Activated B cell treated with CpG ODN at 0.5 μM for 24 hours (primary cell): ENCODE measurements around the gene NF1. TPM values are rescaled to one million over a fixed set of nuclear protein-coding genes. Genes with fewer than 3 reads are reported as not detected.

Experiments
- ATAC-seq: fragments of 200-7000 bp; cut with Tn5 transposase; one replicate; pipeline ENCODE4 v1.10.0; 2021; ENCODE audit warnings: low read depth, mild to moderate bottlenecking, moderate library complexity
- CTCF ChIA-PET: fragments of 350-600 bp; sonication (Branson Sonifier 250); formaldehyde crosslinking; loops from one replicate; lab custom pipeline; 2021; ENCODE audit warnings: antibody characterized with exemption; lab: Charles Lee
- POLR2A ChIA-PET: fragments of 350-600 bp; sonication (Branson Sonifier 250); formaldehyde crosslinking; loops from one replicate; lab custom pipeline; 2021; ENCODE audit warnings: antibody characterized with exemption; lab: Charles Lee
- DNase-seq: peaks from one replicate; pipeline ENCODE4 v3.0.0; 2022
- H3K27ac Mint-ChIP-seq: one replicate; pipeline ENCODE4 v1.8.0; 2020; ENCODE audit warnings: mixed read lengths
- H3K27me3 Mint-ChIP-seq: one replicate; pipeline ENCODE4 v1.8.0; 2021; ENCODE audit warnings: mixed read lengths
- H3K36me3 Mint-ChIP-seq: one replicate; pipeline ENCODE4 v1.8.0; 2021; ENCODE audit warnings: low read depth, mixed read lengths
- H3K4me1 Mint-ChIP-seq: one replicate; pipeline ENCODE4 v1.8.0; 2021; ENCODE audit warnings: mixed read lengths
- H3K4me3 Mint-ChIP-seq: one replicate; pipeline ENCODE4 v1.8.0; 2020; ENCODE audit warnings: mild to moderate bottlenecking, mixed read lengths
- H3K9me3 Mint-ChIP-seq: one replicate; pipeline ENCODE4 v1.8.0; 2020; ENCODE audit warnings: mixed read lengths
- intact Hi-C: fragments of 100-400 bp; cut with micrococcal nuclease; formaldehyde crosslinking; loops from one replicate; pipeline ENCODE4 v1.15.1; 2024
- total RNA-seq: library from RNA; stranded (reverse); gene quantifications from 2 replicates; pipeline ENCODE4 v1.2.3, GENCODE V29; 2022
- TF ChIP-seq, protein P1 (sequence below): fragments of 200-600 bp; IDR thresholded peaks from one replicate; pipeline ENCODE4 v1.8.0; 2022; ENCODE audit warnings: antibody characterized with exemption, mild to moderate bottlenecking

The NF1 gene
- total RNA-seq, 1 donor from 2014 or later, result 27.4 TPM

DNA sequence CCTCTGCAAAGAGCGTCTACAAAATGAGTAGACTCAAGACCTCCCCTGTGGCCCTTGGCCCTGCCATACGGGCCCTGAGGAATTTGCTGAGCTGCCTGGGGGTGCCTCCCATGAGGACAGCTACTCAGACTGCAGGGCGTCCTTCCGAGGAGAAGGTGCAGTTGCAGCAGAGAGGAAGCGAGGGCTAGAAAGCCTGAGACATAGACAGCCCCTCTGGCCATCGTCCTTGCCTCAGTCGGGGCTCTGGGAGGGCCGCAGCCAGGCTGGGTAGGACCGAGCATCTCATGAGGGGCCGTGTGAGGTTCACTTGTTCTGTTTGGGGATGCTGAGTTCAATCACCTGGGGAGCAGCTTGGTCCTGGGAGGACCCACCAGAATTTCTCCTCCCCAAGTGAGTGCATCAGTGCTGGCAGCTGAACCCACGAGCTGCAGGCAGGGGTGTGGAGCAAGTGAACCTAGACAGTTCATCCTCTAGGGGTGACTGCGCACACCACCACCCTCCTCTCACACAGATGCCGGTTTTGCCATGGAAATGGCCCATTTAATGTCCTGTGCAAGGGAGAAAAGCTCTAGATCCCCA is 317.0 kb downstream of the NF1 start:
- ChIA-PET CTCF (no interaction called here), POLR2A (no interaction called here)
- ATAC-seq, result no peak
- intact Hi-C loops, result no loop called here
- DNase-seq, result no peak
- H3K4me1 Mint-ChIP-seq, result peaks cover 6% of the 10 kb centered on the region
- H3K4me3 Mint-ChIP-seq, result no peak overlapping the region
- no peaks in the 10 kb centered on the region for H3K36me3 Mint-ChIP-seq
- H3K27ac Mint-ChIP-seq, result no peak overlapping the region
- H3K27me3 Mint-ChIP-seq, result peaks cover 10% of the 10 kb centered on the region
- H3K9me3 Mint-ChIP-seq, result no peaks in the 10 kb centered on the region
- TF ChIP-seq, protein P1, sequence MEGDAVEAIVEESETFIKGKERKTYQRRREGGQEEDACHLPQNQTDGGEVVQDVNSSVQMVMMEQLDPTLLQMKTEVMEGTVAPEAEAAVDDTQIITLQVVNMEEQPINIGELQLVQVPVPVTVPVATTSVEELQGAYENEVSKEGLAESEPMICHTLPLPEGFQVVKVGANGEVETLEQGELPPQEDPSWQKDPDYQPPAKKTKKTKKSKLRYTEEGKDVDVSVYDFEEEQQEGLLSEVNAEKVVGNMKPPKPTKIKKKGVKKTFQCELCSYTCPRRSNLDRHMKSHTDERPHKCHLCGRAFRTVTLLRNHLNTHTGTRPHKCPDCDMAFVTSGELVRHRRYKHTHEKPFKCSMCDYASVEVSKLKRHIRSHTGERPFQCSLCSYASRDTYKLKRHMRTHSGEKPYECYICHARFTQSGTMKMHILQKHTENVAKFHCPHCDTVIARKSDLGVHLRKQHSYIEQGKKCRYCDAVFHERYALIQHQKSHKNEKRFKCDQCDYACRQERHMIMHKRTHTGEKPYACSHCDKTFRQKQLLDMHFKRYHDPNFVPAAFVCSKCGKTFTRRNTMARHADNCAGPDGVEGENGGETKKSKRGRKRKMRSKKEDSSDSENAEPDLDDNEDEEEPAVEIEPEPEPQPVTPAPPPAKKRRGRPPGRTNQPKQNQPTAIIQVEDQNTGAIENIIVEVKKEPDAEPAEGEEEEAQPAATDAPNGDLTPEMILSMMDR, result no peak

DNA sequence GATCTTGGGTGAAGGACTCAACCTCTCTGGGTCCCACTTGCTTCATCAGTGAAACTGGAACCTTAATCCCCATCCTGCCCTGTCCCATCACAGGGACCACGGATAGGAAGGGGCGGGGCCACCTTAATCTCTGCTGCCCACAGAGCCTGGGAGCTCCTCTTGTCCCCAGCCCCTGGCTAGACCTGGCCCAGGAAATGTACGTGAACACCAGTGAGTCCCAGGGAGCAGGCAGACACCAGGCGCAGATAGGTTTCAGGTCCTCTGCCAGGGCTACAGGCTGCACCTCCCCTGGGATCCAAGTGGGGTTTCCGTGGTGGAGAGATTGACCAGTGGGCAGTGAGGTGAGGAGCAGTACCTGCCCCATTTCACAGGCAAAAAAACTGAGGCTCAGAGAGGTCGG is 317.7 kb downstream of the NF1 start:
- H3K27me3 Mint-ChIP-seq, result peaks cover 10% of the 10 kb centered on the region
- ChIA-PET POLR2A (no interaction called here), CTCF (no interaction called here)
- H3K9me3 Mint-ChIP-seq, result no peaks in the 10 kb centered on the region
- no peak overlapping the region for H3K27ac Mint-ChIP-seq
- TF ChIP-seq, protein P1, result no peak
- intact Hi-C loops, result no loop called here
- ATAC-seq (no peak), DNase-seq (no peak)
- H3K4me1 Mint-ChIP-seq, result peaks cover 6% of the 10 kb centered on the region
- no peak overlapping the region for H3K4me3 Mint-ChIP-seq
- H3K36me3 Mint-ChIP-seq, result no peaks in the 10 kb centered on the region

DNA sequence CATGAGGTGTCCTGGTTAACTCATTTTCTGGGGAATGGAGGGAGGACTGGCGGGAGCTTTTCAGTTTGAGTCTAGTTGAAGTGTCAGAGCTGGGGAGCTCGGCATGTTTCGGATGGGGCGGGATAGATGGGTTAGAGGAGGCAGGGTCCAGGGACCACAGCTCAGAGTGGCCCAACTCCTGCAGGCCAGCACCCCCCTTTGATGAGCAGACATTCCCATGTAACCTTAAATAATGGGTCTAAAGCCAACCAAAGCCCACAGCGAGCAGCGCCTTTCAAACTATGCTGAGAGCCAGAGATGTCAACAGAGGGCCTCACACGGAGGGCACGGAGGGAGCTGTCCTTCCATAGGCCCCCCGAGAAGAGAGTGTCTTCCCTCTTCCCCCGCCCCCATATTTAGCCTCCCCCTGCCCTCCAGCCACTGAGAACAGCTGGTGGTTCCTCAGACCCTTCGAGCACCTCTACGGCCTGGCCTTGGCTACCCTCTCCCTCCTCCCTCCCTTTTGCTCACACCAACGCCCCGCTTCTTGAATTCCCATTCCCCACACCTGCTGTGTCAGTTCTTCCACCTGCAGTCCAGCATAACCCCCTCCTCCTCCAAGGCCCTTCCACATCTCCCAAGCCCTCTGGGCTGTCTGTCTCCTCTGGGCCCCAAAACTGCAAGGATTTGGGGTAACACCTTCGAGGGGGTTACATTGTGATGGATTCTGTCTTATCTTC is 318.5 kb downstream of the NF1 start:
- TF ChIP-seq, protein P1, result no peak
- H3K27me3 Mint-ChIP-seq, result peaks cover 10% of the 10 kb centered on the region
- no peaks in the 10 kb centered on the region for H3K36me3 Mint-ChIP-seq

DNA sequence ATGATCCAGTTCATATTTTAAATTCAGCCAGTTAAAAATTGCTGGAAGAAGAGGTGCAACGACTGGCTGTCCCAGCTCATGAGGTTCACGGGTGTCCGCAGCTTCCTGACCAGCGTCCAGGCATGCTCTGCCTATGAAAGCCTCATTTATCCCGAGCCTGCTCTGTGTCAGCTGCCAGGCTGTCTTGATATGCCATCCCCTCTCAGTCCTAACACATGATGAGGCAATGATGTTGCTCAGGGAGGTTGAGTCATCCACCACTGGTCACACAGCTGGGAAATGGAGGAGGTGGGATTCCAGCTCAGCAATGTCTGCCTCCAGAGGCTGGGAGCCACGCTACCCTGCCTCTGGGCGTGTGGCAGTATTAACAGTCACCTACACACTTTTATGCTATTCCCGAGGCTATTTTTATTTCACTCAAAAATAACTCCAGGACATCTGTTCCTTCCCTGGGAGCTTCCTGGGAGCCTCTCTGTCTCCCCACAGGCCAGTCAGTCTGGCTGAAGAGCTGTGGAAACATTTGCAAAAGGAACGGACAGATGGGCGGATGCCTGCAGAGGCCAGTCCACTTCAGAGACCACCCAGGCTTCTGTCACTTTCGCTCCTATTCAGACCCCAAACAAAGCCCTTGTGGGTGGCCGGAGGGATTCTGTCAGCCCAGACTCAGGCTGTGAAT is 319.2 kb downstream of the NF1 start:
- ChIA-PET POLR2A (no interaction called here), CTCF (interaction anchor here (0.6 kb wide), 1 partner anchor 205 kb away, joined by 3 read pairs; no protein-coding TSS in a partner anchor)
- intact Hi-C loops, result no loop called here
- TF ChIP-seq, protein P1, result no peak
- no peaks in the 10 kb centered on the region for H3K9me3 Mint-ChIP-seq
- H3K27me3 Mint-ChIP-seq, result peaks cover 7% of the 10 kb centered on the region
- no peak overlapping the region for H3K27ac Mint-ChIP-seq
- DNase-seq, result no peak
- H3K4me1 Mint-ChIP-seq, result peaks cover 6% of the 10 kb centered on the region
- ATAC-seq, result no peak
- no peaks in the 10 kb centered on the region for H3K36me3 Mint-ChIP-seq
- no peak overlapping the region for H3K4me3 Mint-ChIP-seq

More for the DNA sequence above, 318.5 kb downstream of the NF1 start:
- Mint-ChIP-seq H3K4me3 (no peak overlapping the region), H3K4me1 (peaks cover 6% of the 10 kb centered on the region), H3K9me3 (no peaks in the 10 kb centered on the region), H3K27ac (no peak overlapping the region)
- ATAC-seq (no peak), DNase-seq (no peak)
- intact Hi-C loops, result no loop called here
- ChIA-PET POLR2A (no interaction called here), CTCF (no interaction called here)

DNA sequence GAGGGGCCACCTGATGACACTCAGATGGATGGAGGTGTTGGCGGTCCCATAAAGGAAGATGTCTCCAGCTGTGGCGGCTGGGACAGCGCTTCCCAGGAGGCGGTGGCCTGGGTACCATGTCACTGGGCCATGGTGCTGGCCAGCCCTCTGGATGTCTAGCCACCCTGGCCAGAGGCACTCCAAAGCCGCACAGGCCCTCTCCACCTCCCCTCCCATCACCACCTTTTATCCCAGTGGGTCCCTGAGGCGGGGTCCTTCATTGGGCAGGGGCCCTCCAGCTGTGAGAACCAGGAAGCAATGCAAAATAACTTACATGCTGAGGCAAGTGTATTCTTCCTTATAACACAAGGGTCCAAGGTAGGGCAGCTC is 319.8 kb downstream of the NF1 start:
- Mint-ChIP-seq H3K4me1 (peaks cover 6% of the 10 kb centered on the region), H3K27ac (no peak overlapping the region), H3K36me3 (no peaks in the 10 kb centered on the region), H3K4me3 (no peak overlapping the region), H3K27me3 (peaks cover 6% of the 10 kb centered on the region), H3K9me3 (no peaks in the 10 kb centered on the region)
- intact Hi-C loops, result no loop called here
- DNase-seq (no peak), ATAC-seq (no peak)
- ChIA-PET POLR2A (no interaction called here), CTCF (interaction anchor here (0.6 kb wide), 1 partner anchor 205 kb away, joined by 3 read pairs; no protein-coding TSS in a partner anchor)
- TF ChIP-seq, protein P1, result no peak
